Activated CD4-positive, alpha-beta T cell treated with anti-CD3 and anti-CD28 coated beads, Interleukin-2, Interleukin-4, amounts not matched to agents 100 ng/mL and 50 ng/mL, durations not matched to agents 16 hours and 8 hours (primary cell): Measurements from ENCODE around the gene CTLA4.
"Not testable (repeated sequence)": the region's sequence is repeated elsewhere in the genome, so short reads cannot be mapped to it uniquely, and the experiment has no call there.

Experiments
- DNase-seq: peaks from one replicate; pipeline ENCODE4 v3.0.0-alpha.2; 2020; ENCODE audit warnings: low spot score

The CTLA4 gene

DNA sequence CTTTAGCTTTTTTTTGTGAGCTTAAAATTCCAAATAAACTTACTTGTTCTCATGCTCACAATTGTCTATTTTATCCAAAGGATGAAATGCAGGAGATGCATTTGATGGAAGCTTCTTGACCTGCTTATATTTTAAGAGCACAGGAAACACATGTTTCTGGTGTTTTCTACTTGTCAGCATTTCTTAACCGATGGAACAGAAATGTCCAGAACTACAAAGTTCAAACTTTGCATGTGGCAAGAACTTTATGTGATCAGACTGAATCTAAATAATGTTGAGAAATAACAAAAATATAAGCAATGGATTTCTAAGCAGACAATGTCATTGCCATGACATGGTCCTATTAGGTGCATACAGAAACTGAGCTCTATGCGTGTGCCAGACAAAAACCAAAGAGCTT is 9.9 kb upstream of the CTLA4 start:
- DNase-seq, result no peak

DNA sequence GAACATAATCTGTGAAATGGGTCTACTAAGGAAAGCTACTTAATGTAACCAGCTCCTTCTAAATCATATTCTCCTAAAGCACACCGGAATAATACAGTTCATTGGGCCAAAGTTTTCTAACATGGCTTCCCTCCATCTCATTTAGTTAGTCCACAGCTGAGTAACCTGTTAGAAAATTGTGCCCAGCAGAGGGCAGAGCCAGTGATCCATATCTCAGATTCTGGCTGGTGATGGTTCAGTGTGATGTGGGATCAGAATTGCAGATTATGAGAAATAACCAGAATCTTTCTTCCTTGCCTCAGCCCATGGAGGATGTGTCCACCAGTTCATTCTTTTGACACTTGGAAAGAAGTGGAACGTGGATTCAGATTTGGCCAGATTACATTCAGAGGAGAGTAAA is 9.4 kb upstream of the CTLA4 start:
- DNase-seq, result peak; percentile 72

DNA sequence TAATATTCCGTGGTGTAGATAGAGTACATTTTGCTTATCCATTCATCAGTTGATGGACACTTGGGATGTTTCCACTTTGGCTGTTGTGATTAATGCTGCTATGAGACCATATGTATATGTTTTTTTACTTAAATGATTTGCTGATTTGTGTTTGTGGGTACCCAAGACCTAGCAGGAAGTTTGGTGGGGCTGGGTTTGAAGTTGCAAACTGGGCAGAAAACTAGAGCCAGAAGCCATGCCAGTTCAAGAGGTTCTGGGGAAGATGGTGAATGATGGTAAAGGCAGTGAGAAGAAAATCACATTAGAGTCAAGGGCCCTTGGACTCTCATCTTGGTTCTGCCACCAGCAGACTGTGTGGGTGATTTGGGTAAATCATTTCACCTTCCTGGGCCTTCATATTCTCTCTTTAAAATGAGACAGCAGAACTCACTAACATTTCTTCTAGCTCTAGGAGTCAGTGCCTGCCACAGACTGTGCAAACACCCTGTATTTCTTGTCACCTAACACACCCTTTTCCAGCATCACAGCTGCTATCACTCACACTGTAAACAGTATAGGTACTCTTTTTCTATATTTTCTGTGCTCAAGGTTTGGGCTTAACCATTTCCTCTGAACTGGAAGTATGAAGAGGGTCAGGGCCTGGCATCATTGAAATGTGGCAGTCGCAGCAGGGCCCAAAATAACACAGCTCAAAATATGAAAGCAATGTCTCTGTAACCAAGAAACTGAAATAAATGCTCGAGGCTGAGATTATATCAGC is 8.4 kb upstream of the CTLA4 start:
- no peak for DNase-seq

DNA sequence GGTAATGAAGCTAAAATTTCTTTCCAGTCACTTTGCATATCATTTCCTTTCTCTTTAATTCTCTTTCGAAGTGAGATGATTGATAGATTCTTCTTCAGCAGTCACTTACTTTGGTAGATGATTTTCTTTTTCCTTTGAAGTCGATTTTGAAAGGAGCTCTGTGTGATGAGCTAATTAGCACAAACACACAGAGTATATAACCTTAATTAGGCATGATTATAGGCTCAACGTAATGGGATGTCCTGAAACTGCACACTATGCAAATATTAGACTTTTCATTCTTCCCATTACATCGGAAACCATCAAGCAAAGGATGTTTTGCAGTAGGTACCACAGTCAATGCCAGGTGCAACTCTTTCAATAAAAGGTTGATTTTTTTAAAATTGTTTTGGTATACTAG is 6.4 kb upstream of the CTLA4 start:
- no peak for DNase-seq

DNA sequence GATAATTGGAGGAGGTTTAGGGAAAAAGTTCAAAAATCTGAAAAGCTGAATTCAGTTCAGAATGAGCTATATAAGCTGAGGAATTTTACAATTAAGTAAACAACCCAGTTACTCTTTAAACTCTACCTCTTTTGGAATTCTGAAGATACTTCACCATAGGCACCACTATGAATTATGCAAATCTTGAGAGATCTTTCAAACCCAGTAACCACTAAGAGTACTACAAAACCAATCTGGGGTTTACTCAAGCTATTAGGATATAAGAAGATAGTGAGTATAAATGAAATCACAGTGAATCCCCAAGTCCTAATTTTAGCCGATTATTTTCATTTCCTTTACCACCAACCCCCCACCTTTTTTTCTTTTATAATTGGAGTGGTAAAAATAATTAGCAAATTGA is 6.0 kb upstream of the CTLA4 start:
- DNase-seq, result no peak

DNA sequence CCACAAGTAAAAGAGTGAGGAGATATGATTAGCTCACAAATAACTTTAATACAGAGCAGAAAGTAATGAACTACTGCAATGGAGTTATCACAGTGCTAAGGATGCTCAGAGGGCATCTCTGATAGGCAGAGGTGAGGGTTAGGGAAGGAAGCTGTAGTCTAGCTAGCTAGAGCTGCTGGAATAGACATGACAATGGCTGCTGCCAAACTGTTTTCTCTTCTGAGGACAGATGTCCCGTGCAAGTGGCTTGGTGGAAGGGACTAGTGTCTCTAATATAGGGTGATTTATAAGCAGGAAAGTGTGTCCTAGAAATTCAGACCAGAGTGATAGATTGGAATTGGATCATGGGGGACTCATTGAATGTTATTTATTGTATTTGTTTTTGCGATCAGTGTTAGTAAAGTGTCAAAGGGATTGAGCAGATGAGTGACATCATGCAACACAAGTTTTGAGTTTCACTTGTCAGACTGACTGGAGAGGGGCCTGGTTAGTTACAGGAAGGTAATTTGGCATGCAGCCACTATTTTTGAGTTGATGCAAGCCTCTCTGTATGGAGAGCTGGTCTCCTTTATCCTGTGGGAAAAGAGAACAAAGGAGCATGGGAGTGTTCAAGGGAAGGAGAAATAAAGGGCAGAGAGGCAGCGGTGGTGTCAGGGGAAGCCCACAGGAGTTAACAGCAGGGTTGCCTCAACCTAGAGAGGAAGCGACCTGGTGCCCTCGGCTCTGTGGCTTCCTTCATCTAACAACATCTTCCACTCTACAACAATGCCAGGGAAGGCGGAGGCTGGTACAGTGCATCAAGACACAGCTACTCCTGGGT is 1.9 kb downstream of the CTLA4 start:
- DNase-seq, result peak; percentile 79

DNA sequence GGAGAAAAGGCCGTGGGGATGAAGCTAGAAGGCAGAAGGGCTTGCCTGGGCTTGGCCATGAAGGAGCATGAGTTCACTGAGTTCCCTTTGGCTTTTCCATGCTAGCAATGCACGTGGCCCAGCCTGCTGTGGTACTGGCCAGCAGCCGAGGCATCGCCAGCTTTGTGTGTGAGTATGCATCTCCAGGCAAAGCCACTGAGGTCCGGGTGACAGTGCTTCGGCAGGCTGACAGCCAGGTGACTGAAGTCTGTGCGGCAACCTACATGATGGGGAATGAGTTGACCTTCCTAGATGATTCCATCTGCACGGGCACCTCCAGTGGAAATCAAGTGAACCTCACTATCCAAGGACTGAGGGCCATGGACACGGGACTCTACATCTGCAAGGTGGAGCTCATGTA is 2.9 kb downstream of the CTLA4 start:
- no peak for DNase-seq

DNA sequence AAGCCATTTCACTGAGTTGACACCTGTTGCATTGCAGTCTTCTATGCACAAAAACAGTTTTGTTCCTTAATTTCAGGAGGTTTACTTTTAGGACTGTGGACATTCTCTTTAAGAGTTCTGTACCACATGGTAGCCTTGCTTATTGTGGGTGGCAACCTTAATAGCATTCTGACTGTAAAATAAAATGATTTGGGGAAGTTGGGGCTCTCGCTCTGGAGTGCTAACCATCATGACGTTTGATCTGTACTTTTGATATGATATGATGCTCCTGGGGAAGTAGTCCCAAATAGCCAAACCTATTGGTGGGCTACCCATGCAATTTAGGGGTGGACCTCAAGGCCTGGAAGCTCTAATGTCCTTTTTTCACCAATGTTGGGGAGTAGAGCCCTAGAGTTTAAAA is 3.4 kb downstream of the CTLA4 start:
- DNase-seq, result peak; percentile 52

DNA sequence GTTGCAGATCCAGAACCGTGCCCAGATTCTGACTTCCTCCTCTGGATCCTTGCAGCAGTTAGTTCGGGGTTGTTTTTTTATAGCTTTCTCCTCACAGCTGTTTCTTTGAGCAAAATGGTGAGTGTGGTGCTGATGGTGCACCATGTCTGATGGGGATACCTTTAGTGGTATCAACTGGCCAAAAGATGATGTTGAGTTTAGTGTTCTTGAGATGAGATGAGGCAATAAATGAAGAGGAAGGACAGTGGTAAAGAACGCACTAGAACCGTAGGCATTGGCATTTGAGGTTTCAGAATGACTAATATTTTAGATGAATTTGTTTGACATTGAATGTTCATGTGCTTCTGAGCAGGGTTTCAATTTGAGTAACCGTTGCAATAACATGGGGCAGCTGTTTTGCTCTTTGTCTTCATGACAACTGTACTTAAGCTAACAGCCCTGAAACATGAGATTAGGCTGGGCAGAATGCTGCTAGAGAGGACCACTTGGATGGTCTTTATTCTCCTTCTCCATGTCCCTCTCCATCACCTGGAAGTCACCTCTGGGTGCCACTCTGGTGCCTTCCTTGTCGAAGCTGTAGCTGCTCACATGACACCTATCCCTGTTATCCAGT is 3.9 kb downstream of the CTLA4 start:
- peak; percentile 95 for DNase-seq

DNA sequence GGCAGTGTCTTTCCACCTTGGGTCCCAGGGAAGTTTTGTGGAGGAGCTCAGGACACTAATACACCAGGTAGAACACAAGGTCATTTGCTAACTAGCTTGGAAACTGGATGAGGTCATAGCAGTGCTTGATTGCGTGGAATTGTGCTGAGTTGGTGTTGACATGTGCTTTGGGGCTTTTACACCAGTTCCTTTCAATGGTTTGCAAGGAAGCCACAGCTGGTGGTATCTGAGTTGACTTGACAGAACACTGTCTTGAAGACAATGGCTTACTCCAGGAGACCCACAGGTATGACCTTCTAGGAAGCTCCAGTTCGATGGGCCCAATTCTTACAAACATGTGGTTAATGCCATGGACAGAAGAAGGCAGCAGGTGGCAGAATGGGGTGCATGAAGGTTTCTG is 5.9 kb downstream of the CTLA4 start:
- peak; percentile 68 for DNase-seq

DNA sequence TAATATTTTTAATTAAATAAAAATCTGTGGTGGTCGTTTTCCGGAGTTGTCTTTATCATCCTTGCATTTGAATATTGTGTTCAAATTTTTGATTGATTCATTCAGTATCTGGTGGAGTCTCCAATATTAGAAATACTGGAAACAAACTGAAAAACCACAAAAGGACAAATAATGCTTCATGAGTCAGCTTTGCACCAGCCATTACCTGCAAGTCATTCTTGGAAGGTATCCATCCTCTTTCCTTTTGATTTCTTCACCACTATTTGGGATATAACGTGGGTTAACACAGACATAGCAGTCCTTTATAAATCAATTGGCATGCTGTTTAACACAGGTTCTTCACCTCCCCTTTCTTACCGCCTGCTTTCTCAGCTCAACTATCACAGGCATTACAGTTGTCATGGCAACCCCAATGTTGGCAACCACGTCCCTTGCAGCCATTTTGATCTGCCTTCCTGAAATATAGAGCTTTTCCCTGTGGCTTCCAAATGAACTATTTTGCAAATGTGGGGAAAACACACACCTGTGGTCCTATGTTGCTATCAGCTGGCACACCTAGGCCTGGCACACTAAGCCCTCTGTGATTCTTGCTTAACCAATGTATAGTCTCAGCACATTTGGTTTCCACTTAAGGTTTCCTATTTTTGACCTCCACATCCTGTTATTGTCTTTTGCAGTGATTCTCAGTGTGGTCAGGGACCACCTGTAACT is 6.5 kb downstream of the CTLA4 start:
- DNase-seq, result no peak

DNA sequence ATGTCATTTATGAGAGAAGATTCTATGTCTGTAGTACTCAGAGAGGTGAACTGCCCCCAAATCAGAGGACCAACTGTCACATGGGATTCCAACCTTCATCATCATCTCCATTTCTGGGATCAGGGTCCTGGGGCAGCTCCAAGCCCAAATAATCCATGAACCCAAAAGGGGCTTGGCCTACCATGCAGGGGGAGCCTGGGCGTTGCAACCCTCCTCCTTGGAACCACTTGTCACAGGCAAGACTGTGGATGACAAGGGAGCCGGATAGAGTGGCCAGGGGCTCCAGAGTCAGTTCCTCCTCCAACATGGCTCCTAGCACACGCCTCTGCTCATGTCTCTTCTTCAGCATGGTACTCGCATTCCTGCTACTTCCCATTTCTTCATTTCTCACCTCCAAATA is 7.9 kb downstream of the CTLA4 start:
- no peak for DNase-seq

DNA sequence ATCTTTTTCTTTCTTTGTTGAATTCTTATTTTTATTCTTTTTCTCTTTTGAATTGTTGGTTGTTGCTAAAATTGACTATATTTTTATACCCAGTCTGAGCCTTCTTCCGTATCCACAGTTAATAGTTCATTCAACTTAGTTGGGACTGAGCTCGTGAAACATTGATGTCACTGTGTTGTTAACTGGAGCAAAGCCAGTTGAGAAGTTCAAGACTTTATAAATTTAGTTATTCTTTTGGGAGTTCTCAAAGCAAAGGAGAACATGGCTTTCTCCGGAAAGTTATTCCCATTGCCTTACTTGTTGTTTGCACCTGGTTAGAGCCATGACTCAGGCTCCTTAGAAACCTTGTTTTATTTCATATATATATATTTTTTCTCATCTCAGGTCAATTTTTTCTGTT is 8.8 kb downstream of the CTLA4 start:
- DNase-seq, result no peak

DNA sequence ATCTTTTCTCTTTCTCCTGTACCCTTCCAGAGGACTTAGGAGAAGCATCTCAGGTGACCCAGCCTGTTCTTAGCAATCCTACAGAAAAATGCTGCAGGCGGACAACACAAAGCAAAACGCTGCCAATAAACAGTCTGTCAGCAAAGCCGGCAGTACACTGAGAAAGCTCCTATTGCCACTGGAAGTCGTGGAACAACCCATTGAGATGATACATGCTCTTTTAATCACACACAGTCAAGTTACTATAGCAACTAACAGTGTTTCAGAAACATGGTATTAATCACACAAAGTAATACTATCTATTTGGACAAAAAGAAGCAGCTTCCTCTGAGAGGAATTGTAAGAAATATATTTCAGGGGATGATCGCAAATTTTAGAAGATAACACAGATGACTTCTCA is 10.5 kb downstream of the CTLA4 start:
- no peak for DNase-seq

DNA sequence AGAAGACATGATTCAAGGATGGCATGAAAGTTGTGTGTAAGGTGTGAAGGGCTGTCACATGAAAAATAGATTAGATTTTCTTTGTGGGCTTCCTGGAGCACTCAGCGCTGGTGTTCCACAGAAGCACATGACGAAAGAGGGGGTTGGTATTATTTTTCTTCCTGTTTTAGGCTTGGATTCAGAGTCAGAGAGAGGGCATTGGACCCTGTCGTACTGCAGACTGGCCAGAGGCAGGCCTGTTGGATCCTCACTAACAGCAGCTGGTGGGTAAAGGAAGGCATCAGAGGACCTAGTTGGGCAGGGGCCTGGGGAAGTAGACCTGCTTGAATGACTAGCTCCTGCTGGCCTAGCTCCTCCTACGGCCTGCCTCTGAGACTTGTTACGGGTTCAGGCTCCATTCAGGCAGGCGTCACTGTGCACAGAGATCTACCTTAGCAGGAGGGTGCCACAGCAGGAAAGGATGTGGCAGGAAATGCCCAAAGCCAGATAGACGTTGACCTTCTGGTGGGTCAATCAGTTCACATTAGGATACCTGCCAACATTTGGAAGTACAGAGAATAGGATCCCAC is 13.1 kb downstream of the CTLA4 start:
- DNase-seq, result no peak

DNA sequence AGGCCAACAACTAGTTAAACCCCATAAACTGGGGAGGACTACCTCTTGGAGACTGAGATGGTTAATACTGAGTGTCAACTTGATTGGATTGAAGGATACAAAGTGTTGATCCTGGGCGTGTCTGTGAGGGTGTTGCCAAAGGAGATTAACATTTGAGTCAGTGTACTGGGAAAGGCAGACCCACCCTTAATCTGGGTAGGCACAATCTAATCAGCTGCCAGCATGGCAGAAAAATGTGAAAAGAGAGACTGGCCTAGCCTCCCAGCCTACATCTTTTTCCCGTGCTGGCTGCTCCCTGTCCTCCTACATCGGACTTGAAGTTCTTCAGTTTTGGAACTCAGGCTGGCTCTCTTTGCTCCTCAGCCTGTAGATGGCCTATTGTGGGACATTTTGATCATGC is 13.6 kb downstream of the CTLA4 start:
- DNase-seq, result not testable (repeated sequence)

DNA sequence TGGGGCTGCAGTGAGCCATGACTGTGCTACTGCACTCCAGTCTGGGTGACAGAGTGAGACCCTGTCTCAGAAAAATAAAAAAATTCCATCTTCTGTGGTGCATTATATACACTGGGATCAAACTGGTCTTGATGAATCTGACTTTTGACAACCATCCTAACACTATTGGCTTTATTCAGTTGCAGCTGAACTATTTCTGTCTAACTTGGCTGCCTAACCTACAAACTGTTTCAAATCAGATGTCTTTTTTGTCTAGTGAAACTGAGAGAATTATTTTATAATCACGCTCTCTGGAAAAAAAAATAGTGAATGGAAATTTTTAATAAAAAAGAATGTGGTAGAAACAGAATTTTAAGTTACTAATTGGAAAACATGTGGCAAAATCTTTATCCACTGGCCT is 15.0 kb downstream of the CTLA4 start:
- no peak for DNase-seq

DNA sequence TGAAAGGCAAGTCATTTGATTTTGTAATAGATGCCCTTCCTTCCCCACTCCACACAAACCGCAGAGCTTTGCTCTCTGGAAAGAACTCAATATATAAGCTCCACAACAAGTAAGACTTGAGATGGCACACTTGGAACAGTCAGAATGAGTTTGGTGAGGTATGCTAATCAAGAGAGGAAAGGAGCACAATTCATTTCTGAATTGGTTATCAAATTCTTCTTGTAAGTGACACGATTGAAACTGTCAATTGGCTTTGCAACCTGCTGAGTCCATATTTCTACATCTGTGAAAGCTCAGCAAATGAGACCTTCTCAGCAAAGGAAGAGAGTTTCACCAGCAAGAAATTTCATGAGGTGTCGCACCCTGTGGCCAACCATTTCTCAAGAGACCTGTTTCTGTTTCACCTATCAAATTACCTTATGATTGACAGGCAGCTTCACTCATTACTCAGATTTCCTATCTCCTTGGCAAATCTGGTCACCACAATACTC is 19.1 kb downstream of the CTLA4 start:
- DNase-seq, result peak; percentile 94

DNA sequence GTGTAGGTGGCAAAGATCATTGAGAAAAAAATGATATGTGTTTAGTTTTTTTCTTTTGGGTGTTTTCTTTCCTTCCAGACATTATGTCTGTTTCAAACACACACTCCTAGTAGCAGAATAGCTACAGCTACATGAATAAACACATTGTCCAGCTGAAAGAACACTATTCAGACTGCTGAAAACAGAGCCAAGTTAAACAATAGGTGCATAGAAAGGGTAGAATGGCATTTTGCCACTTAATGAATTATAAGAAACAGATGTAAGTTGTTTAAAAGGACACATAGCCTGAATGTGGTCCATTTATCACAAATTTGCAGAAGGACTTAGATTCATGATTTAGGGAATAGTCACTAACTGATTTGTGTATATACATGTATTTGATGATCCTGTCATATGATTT is 20.1 kb downstream of the CTLA4 start:
- no peak for DNase-seq

DNA sequence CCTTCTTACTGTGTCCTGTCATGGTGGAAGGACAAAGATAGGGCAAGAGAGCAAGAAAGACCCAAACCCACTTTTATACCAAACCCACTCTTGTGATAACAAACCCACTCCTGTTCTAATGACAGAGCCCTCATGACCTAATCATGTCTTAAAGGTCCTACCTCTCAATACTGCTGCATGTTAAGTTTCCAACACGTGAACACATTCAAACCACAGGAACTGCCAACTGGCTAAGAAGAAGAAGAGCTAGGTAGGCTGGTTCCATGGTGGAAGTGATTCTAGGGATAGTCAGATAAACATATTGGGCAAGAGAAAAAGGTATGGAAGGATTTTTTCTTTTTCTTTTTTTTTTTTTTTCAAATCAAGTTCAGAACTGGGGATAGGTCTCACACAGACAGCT is 22.0 kb downstream of the CTLA4 start:
- no peak for DNase-seq

DNA sequence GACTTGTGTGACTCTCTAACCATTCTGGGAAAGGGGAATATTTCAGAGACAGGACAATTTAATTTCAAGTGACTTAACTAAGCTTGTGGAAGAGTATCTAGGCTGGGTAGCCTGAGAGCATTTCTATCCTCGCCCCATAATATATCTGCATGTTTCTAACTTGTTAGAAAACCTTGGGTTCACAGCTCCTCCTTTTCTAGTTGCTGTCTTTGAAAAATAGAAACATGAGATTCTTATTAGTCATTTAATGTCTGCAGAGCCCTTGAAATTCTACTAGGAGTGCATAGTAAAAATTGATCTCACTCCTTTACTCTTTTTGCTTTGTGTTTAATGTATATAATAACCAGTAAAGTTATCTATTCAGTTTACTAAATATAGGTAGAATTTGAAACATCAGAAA is 22.4 kb downstream of the CTLA4 start:
- no peak for DNase-seq

DNA sequence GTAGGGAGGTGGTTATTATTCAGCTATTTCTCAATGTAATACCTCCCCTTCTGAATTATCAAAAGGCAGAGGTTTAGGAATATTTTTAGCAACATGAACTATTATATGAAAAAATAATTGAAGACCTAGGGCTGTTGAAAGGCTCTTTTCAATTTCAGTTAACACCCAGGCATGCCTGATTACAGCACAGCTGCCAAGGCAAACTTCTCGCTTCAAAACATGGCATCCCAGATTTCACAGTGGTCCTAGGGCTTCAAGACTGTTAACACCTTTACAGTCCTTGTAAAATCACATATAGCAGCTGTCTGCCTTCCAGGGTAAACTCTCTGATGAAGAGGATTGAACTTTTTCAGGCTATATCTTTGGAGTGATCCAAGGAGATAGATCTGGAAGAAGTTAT is 23.2 kb downstream of the CTLA4 start:
- DNase-seq, result no peak
